ENCODE results near the gene HLF.

DNA sequence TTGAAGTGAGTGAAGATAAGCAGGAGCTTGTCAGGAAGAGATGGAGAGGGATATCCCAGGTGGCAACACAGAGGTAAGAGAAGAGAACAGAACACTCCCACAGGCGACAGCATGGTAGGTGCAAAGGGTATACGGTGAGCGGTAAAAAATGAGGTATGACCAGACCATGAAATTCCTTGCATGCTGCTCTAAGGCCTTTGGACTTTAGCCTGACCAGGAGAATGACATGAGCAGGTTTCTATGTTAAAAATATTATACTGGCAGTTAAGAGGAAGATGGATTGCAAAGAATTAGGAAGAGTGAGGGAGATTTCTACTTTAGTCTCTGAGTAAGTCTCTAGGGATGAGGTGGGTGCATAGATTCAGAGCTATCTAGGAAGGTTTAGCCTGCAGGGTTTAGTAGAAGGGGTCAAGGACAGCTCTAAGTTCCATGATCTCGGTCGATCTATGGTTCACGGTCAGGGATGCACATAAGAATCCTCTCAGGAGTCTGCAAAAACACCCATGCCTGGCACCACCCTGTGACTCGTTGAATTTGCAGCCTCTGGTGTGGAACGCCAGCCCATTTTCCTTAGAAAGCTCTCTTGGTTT is 65.7 kb downstream of the HLF start:
- no peak for TF ChIP-seq CTCF (conservative IDR thresholded peaks at IDR 0.05 in 1 of 2, IDR thresholded peaks at IDR 0.05 in 1 of 2; ENCODE audit: extremely low read depth in 1 of 2, insufficient read depth in 1 of 2, low read depth in 1 of 2, low read length in 2 of 2)
- TF ChIP-seq EZH2 (IDR thresholded peaks at IDR 0.05; ENCODE audit: borderline replicate concordance, low read length): no peak

Measured in mammary epithelial cell (primary cell).